Esophagus muscularis mucosa (tissue), 4 donors: ENCODE results near the gene GALK2. TPM values are rescaled to one million over a fixed set of nuclear protein-coding genes. Genes with fewer than 3 reads are reported as not detected.

Experiments
- DNase-seq: peaks from one replicate; pipeline ENCODE4 v3.0.0-alpha.2; 2017; ENCODE audit errors: extremely low spot score
- H3K27ac ChIP-seq, 4 donors: fragments of 200-600 bp; sonication (generic); replicated peaks in 1 of 4; 1 replicate in 3 of 4; 2 replicates in 1 of 4; pipeline ENCODE4 v1.5.1; 2016 to 2019; ENCODE audit warnings: mild to moderate bottlenecking in 1 of 4
- H3K27me3 ChIP-seq, 4 donors: fragments of 200-600 bp; sonication (generic); one replicate each; pipeline versions ENCODE4 v1.5.1 to v1.6.0; 2016 to 2019
- H3K36me3 ChIP-seq, 4 donors: fragments of 200-600 bp; sonication (generic); one replicate each; pipeline ENCODE4 v1.5.1; 2016 to 2019
- H3K4me1 ChIP-seq, 4 donors: fragments of 200-600 bp; sonication (generic); one replicate each; pipeline ENCODE4 v1.5.1; 2016 to 2019
- H3K4me3 ChIP-seq, 4 donors: fragments of 200-600 bp; sonication (generic); 1 replicate in 2 of 4; 2 replicates in 2 of 4; pipeline ENCODE4 v1.5.1; 2016 to 2019; ENCODE audit warnings: mild to moderate bottlenecking in 4 of 4, moderate library complexity in 1 of 4
- H3K9me3 ChIP-seq, 4 donors: fragments of 200-600 bp; sonication (generic); 1 replicate in 3 of 4; 2 replicates in 1 of 4; pipeline ENCODE4 v1.5.1; 2016 to 2019
- EP300 ChIP-seq: sonication (generic); formaldehyde crosslinking; IDR thresholded peaks from one replicate; pipeline ENCODE4 v1.6.1; 2017; ENCODE audit warnings: antibody characterized with exemption
- POLR2A ChIP-seq: fragments of 450-650 bp; IDR thresholded peaks from one replicate; pipeline ENCODE4 v1.6.1; 2017; ENCODE audit warnings: antibody characterized with exemption, moderate library complexity, mild to moderate bottlenecking, low read depth
- POLR2AphosphoS5 ChIP-seq, 2 donors: sonication (generic); formaldehyde crosslinking; IDR thresholded peaks; one replicate each; pipeline ENCODE4 v1.6.1; 2017; ENCODE audit warnings: antibody characterized with exemption in 2 of 2
- WGBS: methylation state at CpG from one replicate; pipeline ENCODE4 v1.1.5; 2018; 5-methylcytosine and 5-hydroxymethylcytosine counted together
- intact Hi-C: fragments of 100-400 bp; cut with DNase I; formaldehyde crosslinking; loops from one replicate; pipeline ENCODE4 v1.15.1; 2023
- total RNA-seq, 4 donors: library from RNA; depleted of rRNA; stranded (reverse); fragments of >200 nt; gene quantifications; one replicate each; pipeline versions ENCODE4 v1.1.0 to v1.2.1, GENCODE V29; 2016
- TF ChIP-seq, protein P1 (sequence below), 3 experiments: fragments of 200-600 bp in 2 of 3; fragments of 450-650 bp in 1 of 3; sonication (generic) in 2 of 3; IDR thresholded peaks; one replicate each; pipeline ENCODE4 v1.5.1; 2017 to 2019; ENCODE audit warnings: antibody characterized with exemption in 3 of 3, mild to moderate bottlenecking in 2 of 3, moderate library complexity in 1 of 3

The GALK2 gene
- total RNA-seq, 4 donors from 2014 or later: 34.5 to 50.3 (median 41.5) TPM

DNA sequence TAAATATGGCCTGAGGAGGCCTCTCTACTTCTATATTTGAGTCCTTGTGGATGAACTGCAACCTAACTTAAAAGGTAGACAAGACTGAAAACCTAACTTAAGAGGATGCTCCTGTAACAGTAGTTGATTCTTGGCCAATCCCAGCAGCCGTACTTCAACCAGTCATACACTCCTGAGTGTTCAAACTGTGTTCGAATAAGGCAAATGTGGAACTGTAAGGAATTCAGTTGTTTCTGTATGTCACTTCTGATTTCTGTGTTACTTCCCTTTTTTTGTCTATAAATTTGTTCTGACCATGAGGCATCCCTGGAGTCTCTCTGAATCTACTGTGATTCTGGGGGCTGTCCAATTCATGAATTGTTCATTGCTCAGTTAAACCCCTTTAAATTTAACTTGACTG is 20.5 kb downstream of the GALK2 start:
- DNase-seq: no peak
- no peak for TF ChIP-seq POLR2AphosphoS5 (IDR thresholded peaks at IDR 0.05)
- TF ChIP-seq, protein P1, sequence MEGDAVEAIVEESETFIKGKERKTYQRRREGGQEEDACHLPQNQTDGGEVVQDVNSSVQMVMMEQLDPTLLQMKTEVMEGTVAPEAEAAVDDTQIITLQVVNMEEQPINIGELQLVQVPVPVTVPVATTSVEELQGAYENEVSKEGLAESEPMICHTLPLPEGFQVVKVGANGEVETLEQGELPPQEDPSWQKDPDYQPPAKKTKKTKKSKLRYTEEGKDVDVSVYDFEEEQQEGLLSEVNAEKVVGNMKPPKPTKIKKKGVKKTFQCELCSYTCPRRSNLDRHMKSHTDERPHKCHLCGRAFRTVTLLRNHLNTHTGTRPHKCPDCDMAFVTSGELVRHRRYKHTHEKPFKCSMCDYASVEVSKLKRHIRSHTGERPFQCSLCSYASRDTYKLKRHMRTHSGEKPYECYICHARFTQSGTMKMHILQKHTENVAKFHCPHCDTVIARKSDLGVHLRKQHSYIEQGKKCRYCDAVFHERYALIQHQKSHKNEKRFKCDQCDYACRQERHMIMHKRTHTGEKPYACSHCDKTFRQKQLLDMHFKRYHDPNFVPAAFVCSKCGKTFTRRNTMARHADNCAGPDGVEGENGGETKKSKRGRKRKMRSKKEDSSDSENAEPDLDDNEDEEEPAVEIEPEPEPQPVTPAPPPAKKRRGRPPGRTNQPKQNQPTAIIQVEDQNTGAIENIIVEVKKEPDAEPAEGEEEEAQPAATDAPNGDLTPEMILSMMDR (IDR thresholded peaks at IDR 0.05): no peak
- no peak for TF ChIP-seq EP300
- no peak for TF ChIP-seq POLR2A
- Histone ChIP-seq H3K4me3 (no peak overlapping the region), H3K4me1 (no peaks in the 10 kb centered on the region), H3K27me3 (no peaks in the 10 kb centered on the region), H3K9me3 (no peaks in the 10 kb centered on the region), H3K27ac (no peak overlapping the region), H3K36me3 (no peaks in the 10 kb centered on the region)
- intact Hi-C loops: no loop called here
- 68% methylated on average over 2 of the region's 2 CpGs for WGBS

- Histone ChIP-seq H3K27ac (no peak overlapping the region), H3K4me3 (no peak overlapping the region), H3K9me3 (no peaks in the 10 kb centered on the region), H3K4me1 (no peaks in the 10 kb centered on the region), H3K36me3 (no peaks in the 10 kb centered on the region), H3K27me3 (no peaks in the 10 kb centered on the region)
- 97% methylated on average over 2 of the region's 2 CpGs for WGBS
- DNase-seq: no peak
- no peak for TF ChIP-seq POLR2AphosphoS5 (IDR thresholded peaks at IDR 0.05)
- TF ChIP-seq, protein P1 (IDR thresholded peaks at IDR 0.05): no peak
- no peak for TF ChIP-seq POLR2A
- TF ChIP-seq EP300: no peak
- intact Hi-C loops: no loop called here
Observed at GRCh38 chr15:49191892-49192291, 21.8 kb downstream of the GALK2 start.

DNA sequence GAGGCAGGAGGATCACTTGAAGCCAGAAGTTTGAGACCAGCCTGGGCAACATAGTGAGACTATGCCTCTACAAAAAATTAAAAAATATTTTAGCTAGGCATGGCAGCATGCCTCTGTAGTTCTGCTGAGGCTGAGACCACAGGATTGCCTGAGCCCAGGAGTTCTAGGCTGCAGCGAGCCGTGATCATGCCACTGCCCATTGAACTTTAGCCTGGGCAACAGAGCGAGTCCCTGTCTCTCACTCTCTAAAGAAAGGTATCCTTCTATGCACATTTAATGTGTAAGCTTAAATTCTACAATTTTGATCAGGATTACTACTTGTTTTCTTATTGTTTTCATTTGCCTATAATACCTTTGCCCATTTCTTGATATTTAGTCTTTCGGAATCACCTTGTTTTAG is 26.8 kb downstream of the GALK2 start:
- Histone ChIP-seq H3K27ac (no peak overlapping the region), H3K36me3 (peaks cover 0 to 4% (median 2%) of the 10 kb centered on the region in 4 donors), H3K4me3 (no peak overlapping the region), H3K4me1 (peaks cover 7 to 19% (median 15%) of the 10 kb centered on the region in 4 donors), H3K9me3 (no peaks in the 10 kb centered on the region), H3K27me3 (no peaks in the 10 kb centered on the region)
- no peak for TF ChIP-seq POLR2AphosphoS5 (IDR thresholded peaks at IDR 0.05)
- TF ChIP-seq, protein P1 (IDR thresholded peaks at IDR 0.05): no peak
- no peak for TF ChIP-seq EP300
- no peak for TF ChIP-seq POLR2A
- DNase-seq: no peak
- 100% methylated on average over 3 of the region's 4 CpGs for WGBS
- intact Hi-C loops: no loop called here

DNA sequence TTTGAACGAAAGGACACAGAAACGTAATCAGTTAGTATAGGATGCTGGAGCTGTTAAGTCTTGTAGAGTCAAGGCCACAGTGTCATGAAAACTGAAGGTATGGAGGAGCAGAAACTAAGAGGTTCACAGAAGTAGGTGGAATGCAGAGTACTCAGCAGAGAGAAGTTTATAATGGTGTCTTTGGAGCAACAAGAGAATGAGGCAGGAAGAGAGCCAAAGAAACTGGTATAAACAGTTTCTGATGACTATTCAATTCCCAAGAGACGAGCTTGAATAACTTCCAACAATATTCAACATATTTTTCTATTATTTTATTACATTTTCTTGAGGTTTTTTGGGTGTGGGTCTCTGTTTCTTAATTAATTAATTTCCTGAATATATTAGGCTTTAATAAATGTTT is 29.6 kb downstream of the GALK2 start:
- H3K4me3 ChIP-seq: no peak overlapping the region

More for the DNA sequence above, 29.6 kb downstream of the GALK2 start:
- DNase-seq: no peak
- intact Hi-C loops: no loop called here
- Histone ChIP-seq H3K9me3 (no peaks in the 10 kb centered on the region), H3K4me1 (peaks cover 7 to 19% (median 15%) of the 10 kb centered on the region in 4 donors), H3K27ac (no peak overlapping the region), H3K36me3 (peaks cover 0 to 22% (median 12%) of the 10 kb centered on the region in 4 donors), H3K27me3 (no peaks in the 10 kb centered on the region)
- no peak for TF ChIP-seq EP300
- no peak for TF ChIP-seq POLR2AphosphoS5 (IDR thresholded peaks at IDR 0.05)
- no peak for TF ChIP-seq POLR2A
- TF ChIP-seq, protein P1 (IDR thresholded peaks at IDR 0.05): no peak
- WGBS: 64% methylated on average over 3 of the region's 3 CpGs
